Cortex of kidney (tissue), 1 donor: Measurements from ENCODE around the gene FAF1.

Experiments
- DNase-seq: peaks from one replicate; lab custom pipeline; 2025; lab: John Stamatoyannopoulos, UW

FAF1 gene

DNA sequence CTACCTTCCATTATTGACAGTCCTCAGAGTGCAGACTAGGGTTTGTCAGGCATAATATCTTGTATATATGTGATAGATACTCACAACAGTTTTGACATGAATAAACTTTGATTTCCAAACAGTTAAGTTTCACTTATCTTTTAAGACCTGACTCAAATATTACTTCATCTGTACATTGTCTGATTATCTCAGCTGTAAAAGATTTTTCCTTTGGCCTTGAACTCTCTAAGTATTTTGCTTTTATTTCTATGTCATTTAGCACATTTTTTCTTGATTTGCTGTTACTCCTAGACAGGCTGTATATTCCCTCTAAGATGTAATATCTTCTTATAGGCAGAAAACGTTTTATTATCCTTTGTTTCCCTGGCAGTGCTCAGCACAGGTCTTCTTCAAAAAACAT, 471.2 kb downstream of the FAF1 start:
- no peak for DNase-seq

DNA sequence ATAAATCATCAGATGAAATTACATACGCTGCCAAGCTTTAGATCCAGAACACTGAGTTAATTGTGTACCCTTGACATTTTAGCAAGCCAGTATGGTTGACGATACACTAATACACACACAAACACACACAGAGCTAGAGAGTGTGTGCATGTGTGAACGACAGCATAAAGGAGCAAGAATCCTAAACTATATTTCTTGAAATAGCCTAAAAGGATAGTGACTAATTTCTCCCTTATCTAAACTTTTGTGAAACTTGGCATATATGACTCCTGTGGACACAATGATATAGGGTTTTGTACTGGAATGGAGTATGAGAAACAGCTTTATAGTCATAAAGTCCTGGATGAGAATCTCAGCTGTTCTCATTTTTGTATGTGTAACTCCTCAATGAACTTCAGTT, 471.7 kb downstream of the FAF1 start:
- no peak for DNase-seq

DNA sequence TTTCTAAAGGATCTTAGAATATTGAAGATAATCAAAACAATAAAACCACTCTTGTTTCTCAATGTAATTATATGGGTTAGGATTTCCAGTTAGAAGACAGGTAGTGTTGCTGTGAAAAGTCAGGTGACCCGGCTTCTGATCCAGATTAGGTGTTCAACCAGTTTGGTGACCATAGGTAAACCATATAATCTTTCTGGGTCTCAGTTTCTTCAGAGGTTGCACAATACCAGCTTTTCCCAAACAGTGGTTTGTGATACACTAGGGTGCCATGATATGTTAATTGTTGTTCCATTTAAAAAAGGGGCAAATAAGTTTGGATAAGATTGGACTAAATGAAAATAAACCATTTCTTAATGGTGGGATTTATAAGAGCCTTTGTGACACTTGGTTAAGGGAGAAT, 472.3 kb downstream of the FAF1 start:
- DNase-seq: no peak

GRCh38 chr1:50481142-50481736, 478.8 kb downstream of the FAF1 start:
- DNase-seq: no peak

- no peak for DNase-seq
Measured at GRCh38 chr1:50476800-50477199, 483.3 kb downstream of the FAF1 start.

DNA sequence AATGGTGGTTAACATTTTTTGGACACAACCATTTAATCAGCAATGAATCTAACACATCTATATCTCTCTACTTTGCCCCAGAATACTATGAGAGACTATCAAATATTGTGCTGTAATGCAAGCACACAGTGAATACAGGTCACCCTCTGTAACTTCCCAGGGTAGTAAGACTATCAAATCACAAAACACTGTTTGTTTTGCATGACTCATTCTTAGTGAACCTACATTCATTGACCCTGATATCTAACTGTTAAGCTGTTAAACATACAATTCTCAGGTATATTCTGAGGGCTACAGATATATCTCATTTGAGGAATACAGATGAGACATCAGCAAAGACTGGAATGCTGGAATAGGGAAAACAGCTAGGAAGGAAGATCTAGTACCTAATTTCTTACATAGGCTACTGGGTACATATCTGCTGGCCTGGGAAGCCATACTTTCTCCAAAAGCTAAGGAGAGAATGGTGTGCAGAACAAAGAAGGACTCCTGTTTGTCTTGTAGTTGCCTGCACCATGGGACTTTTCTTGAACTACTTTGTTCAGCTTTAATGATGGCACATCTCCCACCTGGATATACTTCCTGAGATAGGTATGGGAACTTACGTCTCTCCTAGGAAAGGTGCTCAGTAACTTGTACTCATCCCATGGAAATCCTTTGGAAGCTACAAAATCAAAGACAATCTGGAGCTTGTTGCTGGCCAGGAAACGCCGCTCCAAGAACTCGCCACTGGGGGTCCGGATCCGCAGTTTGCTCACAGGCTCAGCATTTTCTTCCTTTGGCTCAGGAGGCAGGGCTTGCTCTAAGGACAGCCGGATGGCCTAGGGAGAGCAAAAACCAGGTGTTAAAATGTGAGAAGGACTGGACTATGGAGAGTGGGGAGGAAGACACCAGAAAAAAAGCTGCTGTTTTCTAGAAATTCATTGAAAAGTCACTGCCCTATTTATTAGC, 484.9 kb downstream of the FAF1 start:
- no peak for DNase-seq

DNA sequence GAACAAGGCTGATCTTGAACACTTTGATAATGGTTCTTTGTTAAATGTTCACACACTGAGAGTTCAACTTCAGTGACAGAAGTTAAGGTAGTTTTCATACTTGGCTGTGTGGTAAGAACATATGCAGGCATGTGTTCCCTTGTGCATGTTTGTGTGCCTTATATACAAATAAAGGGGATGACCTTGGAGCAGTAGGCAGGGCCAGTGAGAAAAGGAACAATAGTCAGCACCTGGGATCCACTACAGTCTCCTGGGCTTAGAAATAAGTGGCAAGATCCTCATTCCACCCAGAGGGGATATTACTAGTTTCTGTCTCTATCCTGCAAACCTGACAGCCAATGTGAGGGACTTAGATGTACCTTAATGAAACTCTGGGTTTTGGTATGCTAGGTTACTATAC, 486.6 kb downstream of the FAF1 start:
- no peak for DNase-seq

- no peak for DNase-seq
Measured at GRCh38 chr1:50471967-50472366, 488.1 kb downstream of the FAF1 start.

GRCh38 chr1:50462964-50463363, 497.1 kb downstream of the FAF1 start:
- no peak for DNase-seq

DNA sequence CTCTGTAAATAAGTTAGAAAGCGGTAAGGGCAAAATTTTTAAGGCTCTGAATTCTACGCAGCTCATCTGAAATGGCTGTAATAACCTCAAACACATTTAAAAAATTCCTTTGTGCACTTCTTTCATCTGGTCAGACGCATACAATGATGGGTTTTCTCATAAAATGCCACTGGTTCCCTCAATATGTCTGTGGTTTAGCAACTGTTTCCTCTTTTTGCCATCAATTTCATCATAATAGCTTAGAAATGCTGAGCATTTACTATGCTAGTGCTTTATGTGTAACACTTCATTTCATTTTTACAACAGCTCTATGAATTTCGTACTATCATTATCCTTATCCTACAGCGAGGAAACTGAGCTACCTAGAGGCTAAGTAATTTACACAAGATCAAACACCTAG, 501.6 kb downstream of the FAF1 start:
- no peak for DNase-seq

- no peak for DNase-seq
Measured at GRCh38 chr1:50454911-50455310, 505.2 kb downstream of the FAF1 start.

DNA sequence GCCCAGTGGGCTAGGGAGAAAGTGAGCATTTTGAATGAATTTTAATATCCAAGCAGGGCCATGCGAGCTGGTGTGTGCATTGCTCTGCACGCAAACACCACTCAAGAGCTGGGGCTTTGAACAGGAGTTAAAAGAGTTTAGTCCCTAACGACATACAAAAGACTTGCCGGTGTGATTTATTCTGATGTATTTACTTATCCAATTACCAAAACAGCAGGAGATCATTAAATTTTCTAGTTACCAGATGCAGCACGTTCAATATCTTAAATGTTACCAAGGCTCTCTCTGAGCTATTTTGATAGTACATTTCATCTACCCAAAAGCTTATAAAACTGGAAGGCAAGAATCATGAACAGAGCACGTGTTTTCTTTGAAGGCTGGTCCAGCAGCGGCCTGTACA, 506.8 kb downstream of the FAF1 start:
- no peak for DNase-seq

DNA sequence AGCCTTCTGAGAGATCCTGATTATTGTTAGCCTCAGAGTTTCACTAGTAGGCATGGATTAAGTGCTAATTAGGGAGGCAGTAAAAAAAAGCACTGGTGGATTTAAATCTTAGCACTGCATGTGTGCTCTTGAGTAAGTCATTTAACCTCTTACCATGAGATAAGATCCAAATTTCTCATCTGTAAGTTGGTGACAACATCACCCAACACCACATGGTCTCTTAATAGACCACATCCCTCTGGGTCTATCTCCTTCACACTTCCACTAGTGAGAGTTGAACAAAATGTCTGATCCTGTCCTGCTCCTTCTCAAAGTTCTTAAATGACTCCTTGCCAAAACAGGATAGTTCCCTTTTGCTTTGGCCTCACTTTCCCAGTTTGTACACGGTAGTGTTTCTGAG, 507.4 kb downstream of the FAF1 start:
- DNase-seq: no peak

GRCh38 chr1:50450861-50451653, 509.0 kb downstream of the FAF1 start:
- no peak for DNase-seq

- no peak for DNase-seq
Measured at GRCh38 chr1:50447961-50448360, 512.1 kb downstream of the FAF1 start.

GRCh38 chr1:50441183-50441582, 518.9 kb downstream of the FAF1 start:
- DNase-seq: no peak

- DNase-seq: no peak
Measured at GRCh38 chr1:50438945-50439344, 521.1 kb downstream of the FAF1 start.

- no peak for DNase-seq
Measured at GRCh38 chr1:50436489-50436888, 523.6 kb downstream of the FAF1 start.

DNA sequence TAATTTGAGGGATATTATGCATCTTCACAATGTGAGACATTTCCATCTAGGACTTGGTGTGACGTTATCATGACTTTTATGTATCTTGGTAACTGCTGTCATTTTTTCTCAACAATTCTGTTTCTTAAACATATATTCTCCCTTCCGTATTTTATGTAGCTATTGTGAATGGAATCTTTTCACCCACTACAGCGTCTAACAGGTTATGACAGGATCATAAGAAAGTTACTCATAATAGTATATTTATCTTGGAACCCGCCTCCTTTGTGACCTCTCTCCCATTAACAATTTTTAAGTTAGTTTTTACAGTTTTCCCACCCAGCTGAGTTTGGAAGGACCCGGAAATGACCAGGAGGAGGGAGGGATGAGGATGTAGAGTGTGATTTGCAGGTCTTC, 530.1 kb downstream of the FAF1 start:
- DNase-seq: no peak

- DNase-seq: no peak
Measured at GRCh38 chr1:50427818-50428779, 532.0 kb downstream of the FAF1 start.

GRCh38 chr1:50427086-50427817, 532.8 kb downstream of the FAF1 start:
- no peak for DNase-seq
